Stimulated activated memory B cell treated with anti-CD40 and anti-IgM and Interleukin-4, amounts not matched to agents 10 μg/mL and 1 μg/mL and 100 μg/mL, for 72 hours (primary cell): ENCODE results near the gene APCDD1.

Experiments
- ATAC-seq: fragments of 150-1000 bp; cut with Tn5 transposase; 2 replicates; pipeline ENCODE4 v1.10.0; 2021
- H3K27ac Mint-ChIP-seq: one replicate; pipeline ENCODE4 v1.8.0; 2022; ENCODE audit warnings: mild to moderate bottlenecking, mixed read lengths
- H3K27me3 Mint-ChIP-seq: one replicate; pipeline ENCODE4 v1.8.0; 2022; ENCODE audit warnings: mixed read lengths
- H3K36me3 Mint-ChIP-seq: one replicate; pipeline ENCODE4 v1.8.0; 2022; ENCODE audit warnings: mixed read lengths
- H3K4me1 Mint-ChIP-seq: one replicate; pipeline ENCODE4 v1.8.0; 2022; ENCODE audit warnings: mixed read lengths
- H3K4me3 Mint-ChIP-seq: one replicate; pipeline ENCODE4 v1.8.0; 2022; ENCODE audit warnings: mild to moderate bottlenecking, moderate library complexity, mixed read lengths
- H3K9me3 Mint-ChIP-seq: one replicate; pipeline ENCODE4 v1.8.0; 2022; ENCODE audit warnings: mixed read lengths

Gene APCDD1

GRCh38 chr18:10449396-10449795 is 5.0 kb upstream of the APCDD1 start:
- no peak overlapping the region for H3K27ac Mint-ChIP-seq
- no peaks in the 10 kb centered on the region for H3K9me3 Mint-ChIP-seq
- peaks cover 6% of the 10 kb centered on the region for H3K4me1 Mint-ChIP-seq
- H3K4me3 Mint-ChIP-seq: no peak overlapping the region
- ATAC-seq: no peak
- no peaks in the 10 kb centered on the region for H3K36me3 Mint-ChIP-seq
- peaks cover 35% of the 10 kb centered on the region for H3K27me3 Mint-ChIP-seq

GRCh38 chr18:10450986-10451385 is 3.4 kb upstream of the APCDD1 start:
- no peak overlapping the region for H3K4me3 Mint-ChIP-seq
- H3K9me3 Mint-ChIP-seq: no peaks in the 10 kb centered on the region
- H3K27me3 Mint-ChIP-seq: peaks cover 38% of the 10 kb centered on the region
- H3K36me3 Mint-ChIP-seq: no peaks in the 10 kb centered on the region
- no peak for ATAC-seq
- no peak overlapping the region for H3K27ac Mint-ChIP-seq
- peaks cover 15% of the 10 kb centered on the region for H3K4me1 Mint-ChIP-seq

GRCh38 chr18:10453261-10453805 is 1.1 kb upstream of the APCDD1 start:
- Mint-ChIP-seq H3K36me3 (no peaks in the 10 kb centered on the region), H3K9me3 (no peaks in the 10 kb centered on the region), H3K27ac (no peak overlapping the region), H3K4me3 (peak overlapping the region; percentile 75), H3K4me1 (peaks cover 16% of the 10 kb centered on the region), H3K27me3 (peaks cover 50% of the 10 kb centered on the region)
- no peak for ATAC-seq

- ATAC-seq: peak; percentile 45
- Mint-ChIP-seq H3K9me3 (no peaks in the 10 kb centered on the region), H3K4me1 (peaks cover 16% of the 10 kb centered on the region), H3K4me3 (peak overlapping the region; percentile 44), H3K27me3 (peaks cover 50% of the 10 kb centered on the region), H3K36me3 (no peaks in the 10 kb centered on the region), H3K27ac (no peak overlapping the region)
Measured at GRCh38 chr18:10454681-10455557, 484 bp downstream of the APCDD1 start.

GRCh38 chr18:10455726-10456453 is 1.5 kb downstream of the APCDD1 start:
- Mint-ChIP-seq H3K27ac (no peak overlapping the region), H3K27me3 (peaks cover 50% of the 10 kb centered on the region), H3K9me3 (no peaks in the 10 kb centered on the region), H3K4me3 (peak overlapping the region; percentile 44), H3K4me1 (peaks cover 16% of the 10 kb centered on the region), H3K36me3 (no peaks in the 10 kb centered on the region)
- ATAC-seq: no peak

- Mint-ChIP-seq H3K27ac (no peak overlapping the region), H3K27me3 (peaks cover 49% of the 10 kb centered on the region), H3K9me3 (no peaks in the 10 kb centered on the region), H3K36me3 (no peaks in the 10 kb centered on the region), H3K4me1 (peaks cover 16% of the 10 kb centered on the region), H3K4me3 (no peak overlapping the region)
- ATAC-seq: no peak
Measured at GRCh38 chr18:10456718-10457117, 2.3 kb downstream of the APCDD1 start.

- no peaks in the 10 kb centered on the region for H3K36me3 Mint-ChIP-seq
- no peak for ATAC-seq
- peaks cover 45% of the 10 kb centered on the region for H3K27me3 Mint-ChIP-seq
- no peak overlapping the region for H3K4me3 Mint-ChIP-seq
- peaks cover 16% of the 10 kb centered on the region for H3K4me1 Mint-ChIP-seq
- H3K27ac Mint-ChIP-seq: no peak overlapping the region
- no peaks in the 10 kb centered on the region for H3K9me3 Mint-ChIP-seq
Measured at GRCh38 chr18:10457128-10457527, 2.7 kb downstream of the APCDD1 start.

- H3K27me3 Mint-ChIP-seq: peaks cover 39% of the 10 kb centered on the region
Measured at GRCh38 chr18:10457767-10458166, 3.3 kb downstream of the APCDD1 start.

GRCh38 chr18:10458691-10459090 is 4.3 kb downstream of the APCDD1 start:
- H3K4me3 Mint-ChIP-seq: no peak overlapping the region
- H3K27ac Mint-ChIP-seq: no peak overlapping the region
- peaks cover 16% of the 10 kb centered on the region for H3K4me1 Mint-ChIP-seq
- H3K27me3 Mint-ChIP-seq: peaks cover 29% of the 10 kb centered on the region
- peaks cover 9% of the 10 kb centered on the region for H3K9me3 Mint-ChIP-seq
- no peak for ATAC-seq
- no peaks in the 10 kb centered on the region for H3K36me3 Mint-ChIP-seq

More at GRCh38 chr18:10457767-10458166, 3.3 kb downstream of the APCDD1 start:
- H3K4me1 Mint-ChIP-seq: peaks cover 16% of the 10 kb centered on the region
- H3K27ac Mint-ChIP-seq: no peak overlapping the region
- H3K9me3 Mint-ChIP-seq: peaks cover 6% of the 10 kb centered on the region
- ATAC-seq: no peak
- H3K36me3 Mint-ChIP-seq: no peaks in the 10 kb centered on the region
- no peak overlapping the region for H3K4me3 Mint-ChIP-seq

GRCh38 chr18:10459587-10459986 is 5.2 kb downstream of the APCDD1 start:
- H3K27ac Mint-ChIP-seq: no peak overlapping the region
- H3K27me3 Mint-ChIP-seq: peaks cover 22% of the 10 kb centered on the region
- H3K36me3 Mint-ChIP-seq: no peaks in the 10 kb centered on the region
- H3K4me1 Mint-ChIP-seq: peaks cover 10% of the 10 kb centered on the region
- H3K9me3 Mint-ChIP-seq: peaks cover 9% of the 10 kb centered on the region
- ATAC-seq: no peak
- no peak overlapping the region for H3K4me3 Mint-ChIP-seq

GRCh38 chr18:10460414-10461018 is 6.1 kb downstream of the APCDD1 start:
- peaks cover 9% of the 10 kb centered on the region for H3K9me3 Mint-ChIP-seq

GRCh38 chr18:10461989-10462388 is 7.6 kb downstream of the APCDD1 start:
- Mint-ChIP-seq H3K4me1 (no peaks in the 10 kb centered on the region), H3K36me3 (no peaks in the 10 kb centered on the region), H3K4me3 (no peak overlapping the region), H3K27me3 (peaks cover 2% of the 10 kb centered on the region), H3K9me3 (peaks cover 9% of the 10 kb centered on the region), H3K27ac (peak overlapping the region; percentile 52)
- ATAC-seq: no peak

More at GRCh38 chr18:10460414-10461018, 6.1 kb downstream of the APCDD1 start:
- H3K4me3 Mint-ChIP-seq: no peak overlapping the region
- peaks cover 17% of the 10 kb centered on the region for H3K27me3 Mint-ChIP-seq
- peaks cover 6% of the 10 kb centered on the region for H3K4me1 Mint-ChIP-seq
- no peak for ATAC-seq
- no peak overlapping the region for H3K27ac Mint-ChIP-seq
- H3K36me3 Mint-ChIP-seq: no peaks in the 10 kb centered on the region

- no peaks in the 10 kb centered on the region for H3K36me3 Mint-ChIP-seq
- no peak for ATAC-seq
- no peaks in the 10 kb centered on the region for H3K27me3 Mint-ChIP-seq
- H3K4me3 Mint-ChIP-seq: no peak overlapping the region
- peaks cover 9% of the 10 kb centered on the region for H3K9me3 Mint-ChIP-seq
- no peaks in the 10 kb centered on the region for H3K4me1 Mint-ChIP-seq
- H3K27ac Mint-ChIP-seq: peak overlapping the region; percentile 52
Measured at GRCh38 chr18:10462597-10462996, 8.2 kb downstream of the APCDD1 start.

GRCh38 chr18:10463096-10463495 is 8.7 kb downstream of the APCDD1 start:
- Mint-ChIP-seq H3K9me3 (peaks cover 9% of the 10 kb centered on the region), H3K4me3 (no peak overlapping the region), H3K36me3 (no peaks in the 10 kb centered on the region), H3K27me3 (no peaks in the 10 kb centered on the region), H3K4me1 (no peaks in the 10 kb centered on the region), H3K27ac (peak overlapping the region; percentile 52)
- ATAC-seq: no peak

- H3K4me1 Mint-ChIP-seq: no peaks in the 10 kb centered on the region
- no peak overlapping the region for H3K4me3 Mint-ChIP-seq
- H3K27me3 Mint-ChIP-seq: no peaks in the 10 kb centered on the region
- H3K27ac Mint-ChIP-seq: peak overlapping the region; percentile 9
- H3K9me3 Mint-ChIP-seq: peaks cover 9% of the 10 kb centered on the region
- ATAC-seq: no peak
- H3K36me3 Mint-ChIP-seq: no peaks in the 10 kb centered on the region
Measured at GRCh38 chr18:10463741-10464140, 9.3 kb downstream of the APCDD1 start.
